Measurements from ENCODE around the gene TEAD3.
"Not testable (repeated sequence)": the region's sequence is repeated elsewhere in the genome, so short reads cannot be mapped to it uniquely, and the experiment has no call there.

TEAD3 gene

DNA sequence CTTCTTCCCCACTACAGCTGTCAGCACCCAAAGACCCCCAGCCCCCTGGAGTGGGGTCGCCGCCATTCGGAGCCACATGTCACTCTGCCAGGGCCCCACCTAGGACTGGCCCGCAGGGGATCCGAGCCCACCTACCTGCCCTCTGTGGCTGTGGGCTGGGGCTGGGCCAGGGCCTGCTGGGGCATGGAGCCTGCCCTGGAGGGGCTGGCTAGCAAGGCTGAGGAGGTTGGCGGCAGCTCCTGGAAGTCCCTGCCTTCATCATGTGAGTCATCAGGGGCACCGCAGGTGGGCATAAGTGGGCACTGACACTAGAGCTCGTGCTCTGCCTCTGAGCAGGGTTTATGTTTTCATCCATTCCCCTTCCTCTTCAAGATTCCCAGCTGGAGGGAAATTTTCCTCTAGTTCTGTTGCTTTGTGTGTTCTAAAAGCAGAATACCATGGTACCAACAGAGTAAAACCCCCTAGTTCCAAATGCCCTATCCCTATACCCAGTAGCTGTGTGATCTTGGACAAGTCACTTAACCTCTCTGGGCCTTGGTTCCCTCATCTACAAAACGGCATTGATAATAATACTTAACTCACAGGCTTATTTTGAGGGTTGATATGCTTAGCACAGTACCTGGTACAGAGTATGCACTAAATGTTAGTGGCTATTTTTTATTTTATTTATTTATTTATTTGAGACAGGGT is 53.4 kb downstream of the TEAD3 start:
- no peak for DNase-seq

DNA sequence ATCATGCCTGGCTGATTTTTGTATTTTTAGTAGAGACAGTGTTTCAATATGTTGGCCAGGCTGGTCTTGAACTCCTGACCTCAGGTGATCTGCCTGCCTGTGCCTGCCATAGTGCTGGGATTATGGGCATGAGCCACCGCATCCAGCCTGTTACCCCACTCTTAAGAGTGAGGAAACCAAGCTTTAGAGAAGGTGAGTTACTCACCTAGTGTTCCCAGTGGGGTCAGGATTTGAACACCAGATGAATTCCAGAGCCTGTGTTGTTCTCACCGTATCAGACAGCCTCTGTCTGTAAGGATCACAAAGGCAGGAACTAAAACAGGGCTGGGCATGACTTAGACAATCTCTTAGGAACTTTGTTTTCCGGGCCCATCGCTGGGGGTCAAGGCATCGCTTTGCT is 54.2 kb downstream of the TEAD3 start:
- DNase-seq = no peak

GRCh38 chr6:35441642-35442041 is 55.2 kb downstream of the TEAD3 start:
- DNase-seq = no peak

DNA sequence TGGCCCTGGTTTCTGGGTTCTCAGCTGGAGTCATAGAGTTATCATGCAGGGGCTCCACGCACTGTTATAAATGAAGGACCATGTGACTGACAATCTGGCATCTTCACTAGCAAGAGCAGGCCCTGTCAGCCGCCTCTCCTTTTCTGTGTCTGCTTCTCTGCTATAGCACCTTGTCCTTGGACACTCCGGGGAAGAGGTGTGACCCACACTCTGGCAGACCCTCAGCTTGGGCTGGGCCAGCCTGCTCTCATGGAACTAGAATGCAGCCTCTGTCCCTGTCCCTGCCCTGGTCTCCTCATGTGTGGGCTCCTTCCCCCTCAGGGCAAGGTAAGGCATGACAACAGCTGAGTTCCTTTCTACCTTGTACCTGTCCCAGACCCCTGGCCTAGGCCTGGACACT is 55.7 kb downstream of the TEAD3 start:
- DNase-seq = no peak

GRCh38 chr6:35439308-35439707 is 57.6 kb downstream of the TEAD3 start:
- DNase-seq = no peak

GRCh38 chr6:35438378-35439065 is 58.4 kb downstream of the TEAD3 start:
- not testable (repeated sequence) for DNase-seq

DNA sequence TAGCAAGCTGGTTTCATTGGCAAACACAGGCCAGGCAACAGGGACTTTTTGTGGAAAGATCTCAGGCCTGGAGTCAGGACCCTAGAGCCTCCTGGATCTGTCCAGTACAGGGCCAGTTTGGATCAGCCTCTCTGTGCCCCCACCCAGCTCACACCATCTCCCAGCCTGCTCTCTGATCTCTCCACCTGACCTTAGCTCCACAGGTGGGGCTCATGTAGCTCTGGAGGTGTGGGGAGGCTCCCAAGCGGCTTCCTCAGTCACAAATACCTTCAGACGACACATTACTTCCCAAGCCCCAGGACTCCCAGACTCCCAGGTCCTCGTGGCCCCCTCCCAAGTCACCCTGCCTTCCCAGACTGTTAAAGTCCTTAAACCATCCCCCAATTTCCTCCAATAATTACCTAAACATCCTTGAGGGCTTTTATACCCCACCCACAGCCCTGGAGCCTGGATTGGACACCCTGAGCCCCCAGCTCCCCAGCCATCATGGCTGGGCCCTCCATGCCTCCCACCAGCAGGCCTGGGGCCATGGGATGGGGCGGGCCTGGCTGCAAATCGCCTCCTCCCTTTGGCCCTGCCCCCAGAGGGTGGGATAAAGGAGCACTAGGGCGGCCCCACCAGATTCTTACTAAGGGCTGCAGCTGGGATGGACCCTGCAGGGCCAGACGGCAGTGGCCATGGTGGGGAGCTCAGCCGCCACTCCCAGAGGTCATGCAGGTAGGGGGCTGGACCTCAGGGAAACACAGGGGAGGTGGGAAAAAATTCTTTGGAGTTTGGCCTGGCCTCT is 60.6 kb downstream of the TEAD3 start:
- DNase-seq = no peak

DNA sequence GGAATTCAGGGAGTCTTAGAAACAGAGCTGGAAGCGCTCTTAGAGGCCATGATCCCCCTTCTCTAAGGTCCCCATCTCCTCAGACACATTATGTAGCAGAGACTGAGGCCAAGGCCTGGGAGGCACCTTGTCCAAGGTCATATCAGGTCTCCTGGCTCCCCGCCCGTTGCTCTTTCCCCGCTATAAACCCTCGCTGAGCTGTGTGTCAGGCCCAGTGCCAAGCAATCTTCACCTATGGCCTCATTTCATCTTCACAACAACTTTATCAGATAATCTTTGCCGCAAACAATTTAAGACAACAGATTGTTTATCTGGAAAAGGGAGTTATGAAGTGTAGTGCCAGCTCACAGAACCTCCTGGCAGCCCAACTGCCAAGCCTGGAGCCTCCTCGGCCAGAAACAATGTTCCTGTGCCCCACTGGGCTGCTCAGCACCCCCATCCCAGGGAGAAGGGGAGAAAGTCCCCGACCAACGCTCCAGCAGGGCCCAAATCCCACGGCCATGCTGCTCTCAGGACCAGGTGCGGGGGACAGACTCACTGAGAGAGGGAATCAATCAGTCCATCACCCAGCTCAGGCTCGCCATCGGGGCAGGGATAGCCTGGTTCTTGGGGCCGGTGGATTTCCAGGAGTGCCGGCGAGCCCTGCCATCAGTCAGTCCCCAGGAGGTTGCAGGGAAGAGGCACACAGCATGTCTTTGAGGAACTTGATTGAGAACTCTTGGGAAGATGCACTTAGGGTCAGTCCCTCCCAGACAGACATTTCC is 61.6 kb downstream of the TEAD3 start:
- no peak for DNase-seq

- not testable (repeated sequence) for DNase-seq
These were observed 64.2 kb downstream of the TEAD3 start for GRCh38 chr6:35432702-35433101.

- no peak for DNase-seq
These were observed 64.6 kb downstream of the TEAD3 start for GRCh38 chr6:35432291-35432690.

DNA sequence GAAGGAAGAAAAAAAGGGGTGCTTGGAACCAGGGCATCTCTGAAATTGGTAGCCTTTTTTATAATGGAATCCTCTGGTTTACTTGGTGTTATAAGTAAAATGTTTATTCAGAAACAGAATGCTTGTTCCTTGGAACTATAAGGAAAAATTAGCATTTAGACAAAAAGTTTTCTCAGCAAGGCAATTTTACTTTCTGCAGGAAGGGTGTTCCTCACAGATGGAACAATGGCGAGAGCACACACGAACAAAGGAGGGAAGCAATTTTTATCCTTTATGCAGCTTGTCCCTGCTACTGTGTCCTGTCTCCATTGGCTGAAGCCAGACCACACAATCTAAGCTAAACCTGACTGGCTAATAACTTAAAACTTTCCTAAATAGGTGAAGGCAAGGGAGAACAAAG is 67.4 kb downstream of the TEAD3 start:
- DNase-seq = no peak

- DNase-seq = no peak
These were observed 68.3 kb downstream of the TEAD3 start for GRCh38 chr6:35428421-35429149.

DNA sequence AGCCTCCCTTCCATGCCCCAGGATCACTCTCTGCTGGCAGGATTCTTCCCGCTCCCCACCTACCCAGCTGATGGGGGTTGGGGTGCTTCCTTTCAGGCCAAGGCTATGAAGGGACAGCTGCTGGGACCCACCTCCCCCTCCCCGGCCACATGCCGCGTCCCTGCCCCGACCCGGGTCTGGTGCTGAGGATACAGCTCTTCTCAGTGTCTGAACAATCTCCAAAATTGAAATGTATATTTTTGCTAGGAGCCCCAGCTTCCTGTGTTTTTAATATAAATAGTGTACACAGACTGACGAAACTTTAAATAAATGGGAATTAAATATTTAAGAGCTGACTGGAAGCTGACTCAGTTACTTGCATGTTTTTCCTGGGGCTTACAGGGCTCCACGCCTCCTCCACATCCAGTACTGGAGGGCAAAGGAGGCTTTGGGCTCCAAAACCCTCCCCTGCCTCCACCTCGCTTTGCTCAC is 69.0 kb downstream of the TEAD3 start:
- DNase-seq = no peak

GRCh38 chr6:35427435-35427834 is 69.4 kb downstream of the TEAD3 start:
- DNase-seq = no peak

DNA sequence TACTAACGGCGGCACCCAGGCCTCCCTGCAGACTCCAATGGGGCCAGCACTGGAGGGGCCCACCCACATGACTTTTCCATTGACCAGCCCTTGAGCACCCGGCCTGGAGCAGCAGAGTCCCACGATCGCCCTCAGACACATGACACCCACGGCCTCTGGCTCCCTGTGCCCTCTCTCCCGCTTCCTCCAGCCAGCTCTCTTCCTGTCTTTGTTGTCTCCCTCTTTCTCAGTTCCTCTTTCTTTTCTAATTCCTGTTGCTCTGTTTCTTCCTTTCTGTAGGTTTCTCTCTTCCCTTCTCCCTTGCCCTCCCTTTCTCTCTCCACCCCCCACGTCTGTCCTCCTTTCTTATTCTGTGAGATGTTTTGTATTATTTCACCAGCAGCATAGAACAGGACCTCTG is 70.8 kb downstream of the TEAD3 start:
- DNase-seq = no peak

- DNase-seq = no peak
These were observed 71.6 kb downstream of the TEAD3 start for GRCh38 chr6:35425284-35425683.
